ENCODE data around the gene LMAN1L. TPM values are rescaled to one million over a fixed set of nuclear protein-coding genes. Genes with fewer than 3 reads are reported as not detected.

Gene LMAN1L
- total and polyA plus RNA-seq, 10 donors = 2.4 to 164 (median 81.2) TPM

- Histone ChIP-seq H3K27me3 (replicated peaks in 1 of 7) (no peaks in the 10 kb centered on the region), H3K4me1 (peaks cover 32 to 98% (median 71%) of the 10 kb centered on the region in 6 donors), H3K36me3 (peaks cover 0 to 42% (median 0%) of the 10 kb centered on the region in 6 donors), H3K9me3 (no peaks in the 10 kb centered on the region), H3K27ac (peak overlapping the region in 5 of 8 donors; percentile 8 to 98 (median 36)), H3K4me3 (no peak overlapping the region)
- intact Hi-C loops (cut with DNase I; ENCODE audit: low total_unique reads) = no loop called here
- 72 to 80% (median 73%) methylated on average over 11 of the region's 11 CpGs for WGBS, 5 donors
- TF ChIP-seq CTCF (IDR thresholded peaks at IDR 0.05 in 8 of 11, conservative IDR thresholded peaks at IDR 0.05 in 3 of 11) = no peak
- TF ChIP-seq POLR2AphosphoS5 (IDR thresholded peaks at IDR 0.05) = no peak
- TF ChIP-seq POLR2A (IDR thresholded peaks at IDR 0.05) = no peak
- DNase-seq = no peak
These were observed 50.8 kb downstream of the LMAN1L start for GRCh38 chr15:74863239-74864056.

- intact Hi-C loops (cut with DNase I; ENCODE audit: low total_unique reads) = no loop called here
- Histone ChIP-seq H3K36me3 (peaks cover 0 to 44% (median 0%) of the 10 kb centered on the region in 6 donors), H3K9me3 (no peaks in the 10 kb centered on the region), H3K27me3 (replicated peaks in 1 of 7) (no peaks in the 10 kb centered on the region), H3K4me3 (no peak overlapping the region), H3K4me1 (peaks cover 34 to 98% (median 72%) of the 10 kb centered on the region in 6 donors), H3K27ac (peak overlapping the region in 5 of 8 donors; percentile 2 to 98 (median 64))
- WGBS, 5 donors = 83 to 89% (median 88%) methylated on average over 6 of the region's 6 CpGs
- TF ChIP-seq POLR2A (IDR thresholded peaks at IDR 0.05) (no peak), POLR2AphosphoS5 (IDR thresholded peaks at IDR 0.05) (no peak), CTCF (IDR thresholded peaks at IDR 0.05 in 8 of 11, conservative IDR thresholded peaks at IDR 0.05 in 3 of 11) (no peak)
- DNase-seq = no peak
These were observed 51.7 kb downstream of the LMAN1L start for GRCh38 chr15:74864296-74864695.

GRCh38 chr15:74865316-74865715 is 52.7 kb downstream of the LMAN1L start:
- TF ChIP-seq POLR2A (IDR thresholded peaks at IDR 0.05) (no peak), POLR2AphosphoS5 (IDR thresholded peaks at IDR 0.05) (no peak), CTCF (IDR thresholded peaks at IDR 0.05 in 8 of 11, conservative IDR thresholded peaks at IDR 0.05 in 3 of 11) (no peak)
- 62 to 81% (median 73%) methylated on average over 2 of the region's 2 CpGs for WGBS, 5 donors
- DNase-seq = no peak
- intact Hi-C loops (cut with DNase I; ENCODE audit: low total_unique reads) = no loop called here
- Histone ChIP-seq H3K9me3 (no peaks in the 10 kb centered on the region), H3K4me1 (peaks cover 40 to 98% (median 72%) of the 10 kb centered on the region in 6 donors), H3K4me3 (no peak overlapping the region), H3K36me3 (peaks cover 0 to 44% (median 0%) of the 10 kb centered on the region in 6 donors), H3K27ac (peak overlapping the region in 5 of 8 donors; percentile 64 to 98 (median 92)), H3K27me3 (replicated peaks in 1 of 7) (no peaks in the 10 kb centered on the region)

GRCh38 chr15:74866090-74866489 is 53.5 kb downstream of the LMAN1L start:
- no peak for TF ChIP-seq CTCF (IDR thresholded peaks at IDR 0.05 in 8 of 11, conservative IDR thresholded peaks at IDR 0.05 in 3 of 11)
- TF ChIP-seq POLR2AphosphoS5 (IDR thresholded peaks at IDR 0.05) = no peak
- TF ChIP-seq POLR2A (IDR thresholded peaks at IDR 0.05) = no peak
- Histone ChIP-seq H3K4me3 (no peak overlapping the region), H3K36me3 (peaks cover 0 to 38% (median 0%) of the 10 kb centered on the region in 6 donors), H3K27ac (peak overlapping the region; percentile 19 to 99 (median 92)), H3K9me3 (no peaks in the 10 kb centered on the region), H3K27me3 (replicated peaks in 1 of 7) (no peaks in the 10 kb centered on the region), H3K4me1 (peaks cover 48 to 98% (median 75%) of the 10 kb centered on the region in 6 donors)
- intact Hi-C loops (cut with DNase I; ENCODE audit: low total_unique reads) = no loop called here
- DNase-seq = no peak
- WGBS, 5 donors = 76 to 91% (median 88%) methylated on average over 6 of the region's 6 CpGs
